Activated CD4-positive, alpha-beta T cell treated with anti-CD3 and anti-CD28 coated beads, Interleukin-2, amount 50 U/mL, for 1 hour (primary cell): ENCODE data around the gene GNG5.
"Not testable (repeated sequence)": the region's sequence is repeated elsewhere in the genome, so short reads cannot be mapped to it uniquely, and the experiment has no call there.

Experiments used
- DNase-seq: peaks from one replicate; pipeline ENCODE4 v3.0.0-alpha.2; 2020

GNG5 gene

GRCh38 chr1:84481317-84481716 lies 25.1 kb downstream of the GNG5 start:
- no peak for DNase-seq

GRCh38 chr1:84480650-84481049 lies 25.7 kb downstream of the GNG5 start:
- DNase-seq: no peak

- no peak for DNase-seq
These were observed 26.4 kb downstream of the GNG5 start for GRCh38 chr1:84479998-84480397.

- DNase-seq: peak; percentile 77
These were observed 27.2 kb downstream of the GNG5 start, which contains the start of gene RPF1 for GRCh38 chr1:84478876-84479868. Gene RPF1, plus strand, starts transcription at chr1:84479266. Its CDS starts 16 bp downstream, at chr1:84479282.

- DNase-seq: no peak
These were observed 30.2 kb downstream of the GNG5 start for GRCh38 chr1:84476225-84476624.

- DNase-seq: no peak
These were observed 39.1 kb downstream of the GNG5 start for GRCh38 chr1:84467298-84467697.

GRCh38 chr1:84462118-84462517 lies 44.3 kb downstream of the GNG5 start:
- no peak for DNase-seq

- no peak for DNase-seq
These were observed 53.9 kb downstream of the GNG5 start for GRCh38 chr1:84452436-84452835.

- no peak for DNase-seq
These were observed 55.5 kb downstream of the GNG5 start for GRCh38 chr1:84450910-84451309.

GRCh38 chr1:84448704-84449103 lies 57.7 kb downstream of the GNG5 start:
- DNase-seq: not testable (repeated sequence)
